ENCODE results near the gene GBA2. TPM values are rescaled to one million over a fixed set of nuclear protein-coding genes. Genes with fewer than 3 reads are reported as not detected.

GBA2 gene
- total RNA-seq, 1 donor from 2014 or later: 44.8 TPM

DNA sequence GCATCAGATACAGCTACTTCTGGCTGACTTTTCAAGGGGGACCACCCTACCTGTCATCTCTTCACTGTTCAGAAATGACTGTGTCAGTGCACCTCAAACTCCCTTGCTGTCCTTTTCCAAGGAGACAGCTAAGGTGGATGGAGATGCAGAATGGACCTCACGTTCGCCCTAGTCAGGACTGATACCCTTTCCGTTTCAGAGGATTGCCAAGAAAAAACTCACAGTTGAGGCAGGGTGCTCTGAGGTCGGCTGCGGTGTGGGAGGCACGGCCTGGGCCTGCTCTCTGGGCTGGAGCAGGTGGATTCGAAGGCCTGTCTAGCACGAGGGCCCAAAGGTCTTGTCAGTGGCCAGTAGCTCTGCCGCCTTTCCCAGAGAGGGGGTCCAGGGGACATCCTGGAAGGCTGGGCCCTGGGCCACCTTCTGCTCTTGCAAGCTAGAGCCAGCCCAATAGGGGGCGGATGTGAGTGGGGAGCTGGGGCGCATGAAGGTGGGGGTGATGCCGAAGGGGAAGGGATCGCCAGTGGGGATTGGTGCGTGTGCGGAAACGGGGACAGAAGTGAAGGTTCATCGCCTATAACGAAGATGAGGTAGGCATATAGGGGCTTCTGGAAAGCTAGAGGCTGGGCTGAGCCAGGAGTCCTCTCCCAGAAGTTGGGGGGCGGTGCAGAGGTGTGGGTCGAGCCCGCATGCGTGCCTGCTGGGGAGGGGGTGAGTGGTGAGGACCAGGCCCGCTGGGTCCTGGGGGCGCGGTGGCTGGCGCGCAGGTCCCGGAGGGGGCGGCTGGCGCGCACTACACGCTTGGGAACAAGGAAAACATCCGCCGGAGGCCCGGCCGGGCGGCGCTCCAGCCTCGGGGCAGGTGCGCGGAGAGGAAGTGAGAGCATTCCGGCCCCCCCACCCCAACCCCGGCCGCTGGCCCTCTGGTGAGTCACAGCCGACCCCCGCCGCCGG lies 7.5 kb upstream of the GBA2 start:
- DNase-seq (ENCODE audit: low spot score): peak; percentile 85
- Mint-ChIP-seq H3K27ac (peak overlapping the region; percentile 51), H3K9me3 (no peaks in the 10 kb centered on the region), H3K4me1 (peaks cover 27% of the 10 kb centered on the region), H3K36me3 (peaks cover 30% of the 10 kb centered on the region), H3K27me3 (ENCODE audit: insufficient read depth, low read depth) (no peaks in the 10 kb centered on the region), H3K4me3 (peak overlapping the region; percentile 93)
- Histone ChIP-seq H3K36me3 (no peaks in the 10 kb centered on the region), H3K27ac (peak overlapping the region; percentile 83), H3K4me1 (peaks cover 19% of the 10 kb centered on the region), H3K27me3 (no peaks in the 10 kb centered on the region), H2AFZ (replicated peaks) (peak overlapping the region; percentile 64), H3K4me3 (peak overlapping the region; percentile 68), H3K4me2 (peak overlapping the region; percentile 94), H3F3A (ENCODE audit: low read depth) (peaks cover 28% of the 10 kb centered on the region), H3K9me3 (ENCODE audit: low read depth) (no peaks in the 10 kb centered on the region), H3K79me2 (ENCODE audit: low read depth) (peaks cover 42% of the 10 kb centered on the region), H4K20me1 (ENCODE audit: low read depth) (no peaks in the 10 kb centered on the region), H3K9ac (peak overlapping the region; percentile 41)
- TF ChIP-seq, protein P1, sequence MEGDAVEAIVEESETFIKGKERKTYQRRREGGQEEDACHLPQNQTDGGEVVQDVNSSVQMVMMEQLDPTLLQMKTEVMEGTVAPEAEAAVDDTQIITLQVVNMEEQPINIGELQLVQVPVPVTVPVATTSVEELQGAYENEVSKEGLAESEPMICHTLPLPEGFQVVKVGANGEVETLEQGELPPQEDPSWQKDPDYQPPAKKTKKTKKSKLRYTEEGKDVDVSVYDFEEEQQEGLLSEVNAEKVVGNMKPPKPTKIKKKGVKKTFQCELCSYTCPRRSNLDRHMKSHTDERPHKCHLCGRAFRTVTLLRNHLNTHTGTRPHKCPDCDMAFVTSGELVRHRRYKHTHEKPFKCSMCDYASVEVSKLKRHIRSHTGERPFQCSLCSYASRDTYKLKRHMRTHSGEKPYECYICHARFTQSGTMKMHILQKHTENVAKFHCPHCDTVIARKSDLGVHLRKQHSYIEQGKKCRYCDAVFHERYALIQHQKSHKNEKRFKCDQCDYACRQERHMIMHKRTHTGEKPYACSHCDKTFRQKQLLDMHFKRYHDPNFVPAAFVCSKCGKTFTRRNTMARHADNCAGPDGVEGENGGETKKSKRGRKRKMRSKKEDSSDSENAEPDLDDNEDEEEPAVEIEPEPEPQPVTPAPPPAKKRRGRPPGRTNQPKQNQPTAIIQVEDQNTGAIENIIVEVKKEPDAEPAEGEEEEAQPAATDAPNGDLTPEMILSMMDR (IDR thresholded peaks at IDR 0.05): peak; percentile 73
- no peak for TF ChIP-seq EZH2 (IDR thresholded peaks at IDR 0.05)

DNA sequence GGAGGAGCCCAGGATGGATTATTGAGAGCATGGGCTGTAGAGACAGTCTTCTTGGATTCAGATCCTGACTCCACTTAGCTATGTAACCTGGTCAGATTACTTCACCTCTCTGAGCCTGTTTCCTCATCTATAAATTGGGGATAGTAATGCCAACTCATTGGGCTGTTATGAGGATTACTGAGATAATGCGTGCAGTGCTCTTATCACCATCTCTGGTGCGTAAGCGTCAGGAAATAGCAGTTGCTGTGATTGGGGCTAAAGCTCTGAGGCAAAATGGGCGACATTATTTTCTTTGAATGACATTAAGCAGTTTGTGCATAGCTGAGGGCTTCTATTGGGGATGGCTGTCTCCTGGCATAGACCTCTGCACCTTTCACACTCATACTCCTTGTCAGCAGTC lies 6.0 kb upstream of the GBA2 start:
- Histone ChIP-seq H3K4me3 (no peak overlapping the region), H3K4me2 (no peak overlapping the region), H3K9ac (no peak overlapping the region), H3K79me2 (ENCODE audit: low read depth) (peaks cover 32% of the 10 kb centered on the region), H3F3A (ENCODE audit: low read depth) (peaks cover 28% of the 10 kb centered on the region), H3K36me3 (no peaks in the 10 kb centered on the region), H2AFZ (replicated peaks) (no peak overlapping the region), H4K20me1 (ENCODE audit: low read depth) (no peaks in the 10 kb centered on the region), H3K27me3 (no peaks in the 10 kb centered on the region), H3K4me1 (peaks cover 19% of the 10 kb centered on the region), H3K9me3 (ENCODE audit: low read depth) (no peaks in the 10 kb centered on the region), H3K27ac (no peak overlapping the region)
- peaks cover 34% of the 10 kb centered on the region for H3K36me3 Mint-ChIP-seq
- H3K4me1 Mint-ChIP-seq: peaks cover 20% of the 10 kb centered on the region
- no peaks in the 10 kb centered on the region for H3K27me3 Mint-ChIP-seq (ENCODE audit: insufficient read depth, low read depth)
- DNase-seq (ENCODE audit: low spot score): no peak
- H3K4me3 Mint-ChIP-seq: no peak overlapping the region
- TF ChIP-seq EZH2phosphoT487 (IDR thresholded peaks at IDR 0.05): no peak
- TF ChIP-seq, protein P1 (IDR thresholded peaks at IDR 0.05): no peak
- TF ChIP-seq EZH2 (IDR thresholded peaks at IDR 0.05): no peak
- no peaks in the 10 kb centered on the region for H3K9me3 Mint-ChIP-seq
- no peak overlapping the region for H3K27ac Mint-ChIP-seq

DNA sequence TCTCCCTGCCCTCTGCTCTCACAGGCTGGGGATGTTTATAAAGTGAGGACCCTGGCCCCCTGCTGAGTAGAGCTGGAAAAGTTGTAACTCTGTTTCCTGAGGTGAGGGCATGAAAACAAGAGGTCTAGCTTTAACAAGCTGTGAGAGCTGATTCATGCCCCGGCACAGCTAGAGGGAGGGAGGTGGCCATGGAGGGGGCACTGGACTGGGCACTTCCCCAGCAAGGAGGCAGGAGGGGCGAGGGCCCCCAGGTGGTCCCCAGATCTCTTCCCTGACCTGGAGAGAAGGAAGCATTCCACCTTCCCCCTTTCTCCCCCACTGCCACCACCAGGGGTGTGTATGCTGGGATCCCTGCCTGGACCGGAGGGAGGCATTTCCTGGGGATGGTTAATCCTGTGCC lies 5.2 kb upstream of the GBA2 start, which contains the start of gene MSMP:
MSMP (minus strand) TSS at position 13 of the 400 bp plus-strand sequence. CDS start 147 bp downstream, outside the sequence.
- Histone ChIP-seq H4K20me1 (ENCODE audit: low read depth) (no peaks in the 10 kb centered on the region), H3F3A (ENCODE audit: low read depth) (peaks cover 36% of the 10 kb centered on the region), H3K36me3 (no peaks in the 10 kb centered on the region), H3K9me3 (ENCODE audit: low read depth) (no peaks in the 10 kb centered on the region), H3K27ac (no peak within 1 kb of the TSS), H3K4me2 (no peak within 1 kb of the TSS), H3K79me2 (ENCODE audit: low read depth) (peaks cover 32% of the 10 kb centered on the region), H2AFZ (replicated peaks) (no peak within 1 kb of the TSS), H3K4me1 (peaks cover 18% of the 10 kb centered on the region), H3K4me3 (no peak within 1 kb of the TSS), H3K27me3 (no peaks in the 10 kb centered on the region), H3K9ac (no peak within 1 kb of the TSS)
- Mint-ChIP-seq H3K27me3 (ENCODE audit: insufficient read depth, low read depth) (no peaks in the 10 kb centered on the region), H3K36me3 (peaks cover 34% of the 10 kb centered on the region), H3K4me1 (peaks cover 19% of the 10 kb centered on the region), H3K4me3 (no peak within 1 kb of the TSS), H3K27ac (no peak within 1 kb of the TSS), H3K9me3 (no peaks in the 10 kb centered on the region)
- TF ChIP-seq EZH2phosphoT487 (IDR thresholded peaks at IDR 0.05) (no peak), EZH2 (IDR thresholded peaks at IDR 0.05) (no peak)
- TF ChIP-seq, protein P1 (IDR thresholded peaks at IDR 0.05): no peak
- no peak for DNase-seq (ENCODE audit: low spot score)
